Ovary (tissue), 3 donors: Measurements from ENCODE around the gene ZIC4.

Experiments used
- CTCF ChIP-seq, 3 donors: fragments of 450-650 bp in 2 of 3; fragments of 200-600 bp in 1 of 3; IDR thresholded peaks; one replicate each; pipeline versions ENCODE4 v1.5.1 to v1.8.0; 2016 to 2022; ENCODE audit warnings: antibody characterized with exemption in 3 of 3, mild to moderate bottlenecking in 1 of 3
- POLR2A ChIP-seq: fragments of 450-650 bp; IDR thresholded peaks from one replicate; pipeline ENCODE4 v1.6.1; 2017; ENCODE audit warnings: antibody characterized with exemption, mild to moderate bottlenecking, moderate library complexity
- donor health status: DM: no; HTN: no; CAD: no.

GRCh38 chr3:147354623-147355022 is 51.7 kb downstream of the ZIC4 start:
- TF ChIP-seq POLR2A (no peak), CTCF (IDR thresholded peaks at IDR 0.05) (no peak)
